Esophagus squamous epithelium (tissue), 5 donors: ENCODE data around the gene TPRG1. TPM values are rescaled to one million over a fixed set of nuclear protein-coding genes. Genes with fewer than 3 reads are reported as not detected.

Experiments used
- DNase-seq: peaks from one replicate; lab custom pipeline; 2025; lab: John Stamatoyannopoulos, UW
- H3K27ac ChIP-seq, 4 donors: fragments of 200-600 bp; sonication (generic); one replicate each; pipeline ENCODE4 v1.5.1; 2016 to 2019; ENCODE audit warnings: mild to moderate bottlenecking in 1 of 4
- H3K27me3 ChIP-seq, 4 donors: fragments of 200-600 bp; sonication (generic); 1 replicate in 3 of 4; 2 replicates in 1 of 4; pipeline versions ENCODE4 v1.5.1 to v1.6.0; 2017 to 2021; ENCODE audit warnings: antibody characterized with exemption in 1 of 4
- H3K36me3 ChIP-seq, 3 donors: fragments of 200-600 bp; sonication (generic); one replicate each; pipeline ENCODE4 v1.5.1; 2016 to 2019
- H3K4me1 ChIP-seq, 3 donors: fragments of 200-600 bp; sonication (generic); one replicate each; pipeline ENCODE4 v1.5.1; 2017 to 2019
- H3K4me3 ChIP-seq, 4 donors: fragments of 200-600 bp; sonication (generic); 1 replicate in 3 of 4; 2 replicates in 1 of 4; pipeline ENCODE4 v1.5.1; 2016 to 2019; ENCODE audit warnings: mild to moderate bottlenecking in 2 of 4, moderate library complexity in 1 of 4
- H3K9me3 ChIP-seq, 3 donors: fragments of 200-600 bp; sonication (generic); one replicate each; pipeline ENCODE4 v1.5.1; 2016 to 2019
- POLR2A ChIP-seq, 4 donors: fragments of 450-650 bp; IDR thresholded peaks; one replicate each; pipeline ENCODE4 v1.6.1; 2017; ENCODE audit warnings: antibody characterized with exemption in 4 of 4, mild to moderate bottlenecking in 4 of 4, moderate library complexity in 3 of 4
- WGBS, 2 donors: methylation state at CpG; one replicate each; pipeline ENCODE4 v1.1.5; 2018; 5-methylcytosine and 5-hydroxymethylcytosine counted together
- intact Hi-C: fragments of 100-400 bp; cut with DNase I; formaldehyde crosslinking; loops from one replicate; pipeline ENCODE4 v1.15.0; 2022
- total RNA-seq, 4 donors: library from RNA; depleted of rRNA; stranded (reverse); fragments of >200 nt; gene quantifications; one replicate each; pipeline ENCODE4 v1.1.0, GENCODE V29; 2016
- TF ChIP-seq, protein P1 (sequence below), 6 experiments: fragments of 450-650 bp in 4 of 6; fragments of 200-600 bp in 2 of 6; sonication (generic) in 2 of 6; IDR thresholded peaks; one replicate each; pipeline ENCODE4 v1.5.1; 2016 to 2019; ENCODE audit warnings: antibody characterized with exemption in 6 of 6, mild to moderate bottlenecking in 4 of 6, moderate library complexity in 4 of 6
- donor health status: DM: yes; HTN: yes; CAD: no.

TPRG1 gene
- total RNA-seq, 4 donors from 2014 or later, result 15.1 to 23.3 (median 22.1) TPM

DNA sequence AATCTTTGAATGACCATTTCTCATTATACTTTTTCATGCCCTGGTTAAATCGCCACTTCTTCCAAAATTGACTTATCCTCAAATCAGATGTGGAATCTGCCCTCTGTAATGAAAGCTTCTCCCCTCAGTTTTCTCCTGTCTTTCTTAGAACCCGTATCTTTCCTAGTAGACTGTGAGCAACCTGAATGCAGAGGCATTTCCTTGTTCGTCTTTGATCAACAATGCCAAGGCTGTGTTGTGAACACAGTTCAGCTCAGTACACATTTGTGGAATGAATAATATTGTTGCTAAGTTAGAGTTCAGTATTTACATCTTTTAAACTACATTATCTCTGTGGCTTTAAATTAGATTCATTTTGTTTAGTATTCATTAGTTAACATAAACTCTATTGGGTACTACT lies 123.3 kb downstream of the TPRG1 start:
- intact Hi-C loops, result no loop called here
- WGBS, 2 donors, result 83 to 91% methylated on average over 3 of the region's 3 CpGs
- no peak overlapping the region for H3K27ac ChIP-seq
- no peaks in the 10 kb centered on the region for H3K36me3 ChIP-seq
- no peaks in the 10 kb centered on the region for H3K27me3 ChIP-seq
- DNase-seq, result no peak
- H3K4me3 ChIP-seq, result no peak overlapping the region
- TF ChIP-seq, protein P1, sequence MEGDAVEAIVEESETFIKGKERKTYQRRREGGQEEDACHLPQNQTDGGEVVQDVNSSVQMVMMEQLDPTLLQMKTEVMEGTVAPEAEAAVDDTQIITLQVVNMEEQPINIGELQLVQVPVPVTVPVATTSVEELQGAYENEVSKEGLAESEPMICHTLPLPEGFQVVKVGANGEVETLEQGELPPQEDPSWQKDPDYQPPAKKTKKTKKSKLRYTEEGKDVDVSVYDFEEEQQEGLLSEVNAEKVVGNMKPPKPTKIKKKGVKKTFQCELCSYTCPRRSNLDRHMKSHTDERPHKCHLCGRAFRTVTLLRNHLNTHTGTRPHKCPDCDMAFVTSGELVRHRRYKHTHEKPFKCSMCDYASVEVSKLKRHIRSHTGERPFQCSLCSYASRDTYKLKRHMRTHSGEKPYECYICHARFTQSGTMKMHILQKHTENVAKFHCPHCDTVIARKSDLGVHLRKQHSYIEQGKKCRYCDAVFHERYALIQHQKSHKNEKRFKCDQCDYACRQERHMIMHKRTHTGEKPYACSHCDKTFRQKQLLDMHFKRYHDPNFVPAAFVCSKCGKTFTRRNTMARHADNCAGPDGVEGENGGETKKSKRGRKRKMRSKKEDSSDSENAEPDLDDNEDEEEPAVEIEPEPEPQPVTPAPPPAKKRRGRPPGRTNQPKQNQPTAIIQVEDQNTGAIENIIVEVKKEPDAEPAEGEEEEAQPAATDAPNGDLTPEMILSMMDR (IDR thresholded peaks at IDR 0.05), result no peak
- no peak for TF ChIP-seq POLR2A (IDR thresholded peaks at IDR 0.05)
- peaks cover 0 to 30% (median 3%) of the 10 kb centered on the region in 3 donors for H3K4me1 ChIP-seq
- H3K9me3 ChIP-seq, result no peaks in the 10 kb centered on the region

DNA sequence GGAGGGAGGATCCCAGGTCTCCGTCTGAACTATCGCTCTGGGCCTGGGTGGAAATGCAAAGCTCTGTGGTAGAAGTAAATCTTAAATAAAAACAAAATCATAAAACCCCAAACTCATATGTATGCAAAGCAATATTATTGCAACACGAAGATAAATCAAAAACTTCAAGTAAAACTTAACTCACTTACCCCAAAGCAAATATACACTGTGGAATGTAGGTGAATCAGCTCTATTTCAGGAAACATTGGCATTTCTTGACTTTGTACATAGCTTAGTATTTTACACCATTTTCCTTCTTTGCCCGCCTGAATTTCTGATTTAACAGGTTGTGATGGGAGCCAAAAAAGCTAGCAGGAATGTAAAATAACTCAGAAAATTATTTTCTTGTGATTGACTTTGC lies 126.2 kb downstream of the TPRG1 start:
- no peak for TF ChIP-seq POLR2A (IDR thresholded peaks at IDR 0.05)
- TF ChIP-seq, protein P1 (IDR thresholded peaks at IDR 0.05), result no peak
- no peak for DNase-seq
- 71 to 72% methylated on average over 4 of the region's 4 CpGs for WGBS, 2 donors

DNA sequence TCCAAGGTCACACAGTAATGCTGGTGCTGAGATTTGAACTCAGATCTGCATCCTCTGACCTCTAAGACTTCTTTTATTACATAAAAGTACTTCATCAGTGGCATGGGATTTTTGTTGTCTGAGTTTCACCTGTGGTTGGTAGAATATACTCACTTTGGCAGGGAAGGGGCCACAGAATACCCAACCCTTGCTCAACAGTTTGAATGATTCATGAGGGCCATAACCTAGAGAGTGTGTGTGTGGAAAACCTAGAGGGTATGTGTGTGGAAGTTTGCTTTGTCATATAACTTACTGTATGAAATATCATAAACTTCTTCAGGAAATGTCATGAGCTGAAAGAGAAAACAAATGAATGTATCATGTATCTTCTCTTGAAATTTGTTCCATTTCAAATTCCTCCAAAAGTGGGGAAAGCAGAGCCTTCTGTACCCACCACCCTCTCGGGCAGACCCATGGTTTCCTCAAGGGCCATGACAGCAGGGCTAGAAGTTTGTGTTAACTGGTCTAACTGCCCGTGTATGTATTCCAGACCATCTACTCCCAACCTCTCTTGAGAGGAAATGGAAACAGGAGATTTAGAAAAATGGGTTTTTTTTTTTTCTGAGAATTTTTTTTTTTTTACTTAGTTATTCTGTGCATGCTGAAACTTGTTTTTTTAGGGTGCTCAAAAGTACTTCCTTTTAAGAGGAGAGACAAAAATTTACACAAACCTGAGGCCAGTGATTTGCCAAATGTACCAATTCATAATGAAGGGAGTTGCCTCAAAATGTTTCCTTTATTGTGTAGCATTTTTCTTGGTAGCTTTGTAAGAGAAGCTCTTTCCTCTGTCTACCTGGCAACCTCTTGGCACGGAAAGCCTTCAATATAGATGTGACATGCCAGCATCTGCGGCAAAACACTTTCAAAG lies 127.0 kb downstream of the TPRG1 start:
- TF ChIP-seq, protein P1 (IDR thresholded peaks at IDR 0.05), result no peak
- TF ChIP-seq POLR2A (IDR thresholded peaks at IDR 0.05), result no peak
- Histone ChIP-seq H3K4me1 (peaks cover 0 to 31% (median 3%) of the 10 kb centered on the region in 3 donors), H3K4me3 (no peak overlapping the region), H3K9me3 (no peaks in the 10 kb centered on the region), H3K36me3 (no peaks in the 10 kb centered on the region), H3K27me3 (no peaks in the 10 kb centered on the region), H3K27ac (peak overlapping the region in 3 of 4 donors; percentile 38 to 67 (median 44))
- 39 to 46% methylated on average over 4 of the region's 4 CpGs for WGBS, 2 donors
- no peak for DNase-seq
- intact Hi-C loops, result no loop called here

More for the DNA sequence above, 126.2 kb downstream of the TPRG1 start:
- Histone ChIP-seq H3K9me3 (no peaks in the 10 kb centered on the region), H3K4me1 (peaks cover 0 to 38% (median 3%) of the 10 kb centered on the region in 3 donors), H3K27me3 (no peaks in the 10 kb centered on the region), H3K27ac (peak overlapping the region in 1 of 4 donors; percentile 67), H3K4me3 (no peak overlapping the region), H3K36me3 (no peaks in the 10 kb centered on the region)
- intact Hi-C loops, result no loop called here

DNA sequence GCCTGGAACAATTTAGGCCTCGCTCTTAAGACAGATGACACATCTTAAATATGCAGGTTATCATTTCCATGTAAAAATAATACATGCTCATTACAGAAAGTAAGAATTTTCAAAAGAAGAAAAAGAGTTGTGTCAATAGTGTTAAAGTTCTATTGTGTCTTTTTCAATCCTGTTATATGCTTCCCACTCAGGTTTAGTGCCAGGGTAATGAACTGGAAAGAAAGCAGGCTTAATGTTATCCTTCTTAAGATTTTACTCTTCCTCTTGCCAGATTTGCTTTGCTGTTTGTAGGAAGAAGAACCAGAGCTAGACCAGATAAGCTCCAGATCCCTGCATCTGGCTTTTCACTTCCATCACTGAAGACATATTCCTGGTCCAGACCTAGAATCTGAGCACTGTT lies 128.6 kb downstream of the TPRG1 start:
- Histone ChIP-seq H3K36me3 (no peaks in the 10 kb centered on the region), H3K9me3 (no peaks in the 10 kb centered on the region), H3K4me1 (peaks cover 0 to 44% (median 3%) of the 10 kb centered on the region in 3 donors), H3K27ac (peak overlapping the region in 2 of 4 donors; percentile 44 to 48), H3K4me3 (no peak overlapping the region), H3K27me3 (no peaks in the 10 kb centered on the region)
- intact Hi-C loops, result no loop called here
- TF ChIP-seq POLR2A (IDR thresholded peaks at IDR 0.05), result no peak
- no peak for DNase-seq
- 57 to 70% methylated on average over 1 of the region's 1 CpG for WGBS, 2 donors

DNA sequence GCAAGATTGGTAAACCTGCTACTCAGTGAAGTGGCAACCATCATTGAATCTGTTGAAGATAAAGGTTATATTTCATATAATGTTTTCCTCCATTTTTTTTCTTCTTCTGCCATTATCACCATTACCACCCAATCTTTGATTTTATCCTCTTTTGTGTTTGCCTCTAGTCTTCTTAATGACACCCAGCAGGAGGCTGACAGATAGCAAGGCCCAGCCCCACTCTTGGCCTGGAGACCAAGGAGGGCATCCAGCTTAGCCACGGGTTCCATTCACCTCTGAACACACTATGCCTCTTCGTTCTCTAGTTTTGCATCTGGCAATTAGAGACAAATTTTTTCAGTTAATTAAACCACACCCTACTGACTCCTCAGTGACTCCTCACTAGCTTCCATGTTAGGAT lies 129.7 kb downstream of the TPRG1 start:
- Histone ChIP-seq H3K4me1 (peaks cover 0 to 44% (median 3%) of the 10 kb centered on the region in 3 donors), H3K4me3 (no peak overlapping the region), H3K27me3 (no peaks in the 10 kb centered on the region), H3K27ac (no peak overlapping the region), H3K9me3 (no peaks in the 10 kb centered on the region), H3K36me3 (no peaks in the 10 kb centered on the region)
- no peak for DNase-seq
- intact Hi-C loops, result no loop called here
- TF ChIP-seq, protein P1 (IDR thresholded peaks at IDR 0.05), result no peak
- no peak for TF ChIP-seq POLR2A (IDR thresholded peaks at IDR 0.05)
- whole genome bisulfite sequencing, 2 donors, result 44 to 60% methylated on average over 2 of the region's 2 CpGs
